OCI-LY7 (cell line): ENCODE data around the gene PLAC1. TPM values are rescaled to one million over a fixed set of nuclear protein-coding genes. Genes with fewer than 3 reads are reported as not detected.

Experiments
- BruUV-seq: library from RNA; stranded (reverse); fragments of 400-500 nt; replicated peaks from 2 replicates; lab custom pipeline; 2021; lab: Mats Ljungman, UMichigan
- CTCF ChIA-PET: fragments of 300-600 bp; sonication (Branson Sonifier 250); formaldehyde crosslinking; loops from one replicate; lab custom pipeline; 2022; ENCODE audit warnings: antibody characterized with exemption; ENCODE audit not compliant: unreplicated experiment; lab: Charles Lee
- POLR2A ChIA-PET: fragments of 300-600 bp; sonication (Branson Sonifier 250); formaldehyde crosslinking; loops from one replicate; lab custom pipeline; 2022; ENCODE audit warnings: antibody characterized with exemption; lab: Charles Lee
- DNase-seq: peaks from one replicate; pipeline ENCODE4 v3.0.0-alpha.2; 2015; ENCODE audit warnings: low spot score
- H2AFZ ChIP-seq: fragments of 200-600 bp; sonication (generic), shearing (Covaris generic); 2 replicates; pipeline ENCODE4 v1.6.1; 2014; ENCODE audit warnings: mild to moderate bottlenecking, antibody characterized with exemption, low read length, moderate library complexity
- H3K27ac ChIP-seq: fragments of 200-600 bp; sonication (generic); 2 replicates; pipeline ENCODE4 v1.5.1; 2014; ENCODE audit warnings: mixed run types, low read depth, mild to moderate bottlenecking, moderate library complexity, low read length, inconsistent platforms; ENCODE audit not compliant: poor library complexity, severe bottlenecking
- H3K36me3 ChIP-seq: fragments of 200-600 bp; sonication (generic); 2 replicates; pipeline ENCODE4 v1.6.1; 2014; ENCODE audit warnings: mild to moderate bottlenecking, antibody characterized with exemption, low read length, moderate library complexity, mixed read lengths; ENCODE audit not compliant: insufficient read depth
- H3K4me1 ChIP-seq: fragments of 200-600 bp; sonication (generic); 2 replicates; pipeline ENCODE4 v1.5.1; 2014; ENCODE audit warnings: mild to moderate bottlenecking, low read length; ENCODE audit not compliant: insufficient read depth, poor library complexity, severe bottlenecking
- H3K4me2 ChIP-seq: fragments of 200-600 bp; sonication (generic); 2 replicates; pipeline ENCODE4 v1.6.1; 2014; ENCODE audit warnings: mild to moderate bottlenecking, low read length
- H3K4me3 ChIP-seq: fragments of 200-600 bp; sonication (generic); 2 replicates; pipeline ENCODE4 v1.5.1; 2014; ENCODE audit warnings: mild to moderate bottlenecking, low read depth, low read length; ENCODE audit not compliant: poor library complexity, severe bottlenecking
- H3K79me2 ChIP-seq: fragments of 200-600 bp; sonication (generic); 2 replicates; pipeline ENCODE4 v1.6.1; 2016; ENCODE audit warnings: low read depth, mild to moderate bottlenecking, low read length, moderate library complexity, mixed read lengths; ENCODE audit not compliant: insufficient read depth
- H3K9me2 ChIP-seq: fragments of 200-600 bp; sonication (generic); 2 replicates; pipeline ENCODE4 v1.6.1; 2016; ENCODE audit warnings: mild to moderate bottlenecking, low read length, mixed read lengths; ENCODE audit not compliant: insufficient read depth
- H3K9me3 ChIP-seq: fragments of 200-600 bp; sonication (generic); 2 replicates; pipeline ENCODE4 v1.6.1; 2014; ENCODE audit warnings: mild to moderate bottlenecking, mixed run types, low read length, mixed read lengths
- H4K20me1 ChIP-seq: fragments of 200-600 bp; sonication (generic); 2 replicates; pipeline ENCODE4 v1.6.1; 2014; ENCODE audit warnings: mild to moderate bottlenecking, antibody characterized with exemption, low read length, moderate library complexity, mixed read lengths; ENCODE audit not compliant: insufficient read depth
- EZH2phosphoT487 ChIP-seq: fragments of 200-600 bp; sonication (generic); IDR thresholded peaks from 2 replicates; pipeline ENCODE4 v1.6.1; 2018; ENCODE audit warnings: low read depth, borderline replicate concordance, mild to moderate bottlenecking, mixed run types, antibody characterized with exemption, low read length, moderate library complexity, mixed read lengths
- intact Hi-C: fragments of 100-400 bp; cut with micrococcal nuclease; formaldehyde crosslinking; loops from one replicate; pipeline ENCODE4 v1.10.0; 2022; ENCODE audit not compliant: unreplicated experiment
- total RNA-seq, 2 experiments: library from RNA; depleted of rRNA in 1 of 2; stranded (reverse); fragments of >200 nt in 1 of 2; shearing (Covaris generic) in 1 of 2; gene quantifications; 2 replicates each; pipeline ENCODE4 v1.2.3, GENCODE V29; 2014 to 2022
- TF ChIP-seq, protein P1 (sequence below): fragments of 200-600 bp; sonication (generic); conservative IDR thresholded peaks from 2 replicates; pipeline ENCODE4 v1.5.1; 2014; ENCODE audit warnings: mild to moderate bottlenecking, antibody characterized with exemption, low read length, moderate library complexity, mixed read lengths

PLAC1 gene
- total RNA-seq, 2 experiments from 2014 or later: 0.28 TPM; not detected in 1

GRCh38 chrX:134603806-134604700, 54.2 kb downstream of the PLAC1 start:
- Histone ChIP-seq H3K4me3 (no peak overlapping the region), H3K27ac (no peak overlapping the region), H4K20me1 (no peaks in the 10 kb centered on the region), H2AFZ (no peak overlapping the region), H3K9me2 (no peaks in the 10 kb centered on the region), H3K4me1 (no peaks in the 10 kb centered on the region), H3K4me2 (no peak overlapping the region), H3K9me3 (no peaks in the 10 kb centered on the region), H3K79me2 (no peaks in the 10 kb centered on the region), H3K36me3 (no peaks in the 10 kb centered on the region)
- TF ChIP-seq, protein P1, sequence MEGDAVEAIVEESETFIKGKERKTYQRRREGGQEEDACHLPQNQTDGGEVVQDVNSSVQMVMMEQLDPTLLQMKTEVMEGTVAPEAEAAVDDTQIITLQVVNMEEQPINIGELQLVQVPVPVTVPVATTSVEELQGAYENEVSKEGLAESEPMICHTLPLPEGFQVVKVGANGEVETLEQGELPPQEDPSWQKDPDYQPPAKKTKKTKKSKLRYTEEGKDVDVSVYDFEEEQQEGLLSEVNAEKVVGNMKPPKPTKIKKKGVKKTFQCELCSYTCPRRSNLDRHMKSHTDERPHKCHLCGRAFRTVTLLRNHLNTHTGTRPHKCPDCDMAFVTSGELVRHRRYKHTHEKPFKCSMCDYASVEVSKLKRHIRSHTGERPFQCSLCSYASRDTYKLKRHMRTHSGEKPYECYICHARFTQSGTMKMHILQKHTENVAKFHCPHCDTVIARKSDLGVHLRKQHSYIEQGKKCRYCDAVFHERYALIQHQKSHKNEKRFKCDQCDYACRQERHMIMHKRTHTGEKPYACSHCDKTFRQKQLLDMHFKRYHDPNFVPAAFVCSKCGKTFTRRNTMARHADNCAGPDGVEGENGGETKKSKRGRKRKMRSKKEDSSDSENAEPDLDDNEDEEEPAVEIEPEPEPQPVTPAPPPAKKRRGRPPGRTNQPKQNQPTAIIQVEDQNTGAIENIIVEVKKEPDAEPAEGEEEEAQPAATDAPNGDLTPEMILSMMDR: no peak
- TF ChIP-seq EZH2phosphoT487: no peak
- intact Hi-C loops: no loop called here
- DNase-seq: no peak
- ChIA-PET POLR2A (no interaction called here), CTCF (no interaction called here)
- BruUV-seq: no TSS peak

- Histone ChIP-seq H3K79me2 (no peaks in the 10 kb centered on the region), H3K4me1 (no peaks in the 10 kb centered on the region), H2AFZ (no peak overlapping the region), H3K4me2 (no peak overlapping the region), H3K27ac (no peak overlapping the region), H4K20me1 (no peaks in the 10 kb centered on the region), H3K9me3 (no peaks in the 10 kb centered on the region), H3K4me3 (no peak overlapping the region), H3K9me2 (no peaks in the 10 kb centered on the region), H3K36me3 (no peaks in the 10 kb centered on the region)
- POLR2A ChIA-PET: no interaction called here
- CTCF ChIA-PET: no interaction called here
- TF ChIP-seq EZH2phosphoT487: no peak
- TF ChIP-seq, protein P1: no peak
- no peak for DNase-seq
- no TSS peak for BruUV-seq
- intact Hi-C loops: no loop called here
Measured at GRCh38 chrX:134602410-134602809, 55.9 kb downstream of the PLAC1 start.

- POLR2A ChIA-PET: interaction anchor here (0.7 kb wide), 1 partner anchor 86 kb away, joined by 4 read pairs; no protein-coding TSS in a partner anchor
- Histone ChIP-seq H3K4me1 (no peaks in the 10 kb centered on the region), H3K4me2 (no peak overlapping the region), H3K9me2 (no peaks in the 10 kb centered on the region), H3K9me3 (no peaks in the 10 kb centered on the region), H3K79me2 (no peaks in the 10 kb centered on the region), H4K20me1 (no peaks in the 10 kb centered on the region), H2AFZ (no peak overlapping the region), H3K4me3 (no peak overlapping the region), H3K36me3 (no peaks in the 10 kb centered on the region), H3K27ac (no peak overlapping the region)
- TF ChIP-seq, protein P1: no peak
- no peak for TF ChIP-seq EZH2phosphoT487
- DNase-seq: no peak
- CTCF ChIA-PET: no interaction called here
- intact Hi-C loops: no loop called here
- BruUV-seq: no TSS peak
Measured at GRCh38 chrX:134601240-134601765, 57.0 kb downstream of the PLAC1 start.
